HepG2 (cell line): ENCODE measurements around the gene TPX2. TPM values are rescaled to one million over a fixed set of nuclear protein-coding genes. Genes with fewer than 3 reads are reported as not detected.
A peak's percentile ranks its signal among the peaks of the same experiment; 100 is the strongest.

Experiments
- FIP1L1 ChIP-seq: fragments of 200-400 bp; formaldehyde crosslinking; IDR thresholded peaks from 2 replicates; pipeline ENCODE4 v1.6.1; 2018; ENCODE audit warnings: low read depth, mild to moderate bottlenecking, low read length, moderate library complexity, borderline replicate concordance; ENCODE audit not compliant: insufficient read depth
- RBFOX2 ChIP-seq: fragments of 200-400 bp; formaldehyde crosslinking; IDR thresholded peaks from 2 replicates; pipeline ENCODE4 v1.6.1; 2017; ENCODE audit warnings: low read depth, mild to moderate bottlenecking, low read length
- SCMH1 ChIP-seq: sonication (generic); formaldehyde crosslinking; IDR thresholded peaks from 2 replicates; pipeline ENCODE4 v1.9.0; 2021; ENCODE audit warnings: missing genetic modification reagents, mild to moderate bottlenecking, borderline replicate concordance
- TBX2 ChIP-seq: sonication (generic); formaldehyde crosslinking; IDR thresholded peaks from 2 replicates; pipeline ENCODE4 v1.5.0; 2020; ENCODE audit warnings: missing genetic modification reagents, mild to moderate bottlenecking, borderline replicate concordance
- ZFP62 ChIP-seq: sonication (generic); formaldehyde crosslinking; IDR thresholded peaks from 2 replicates; pipeline ENCODE4 v1.4.0; 2020; ENCODE audit warnings: missing genetic modification reagents
- ZNF234 ChIP-seq: sonication (generic); formaldehyde crosslinking; conservative IDR thresholded peaks from 2 replicates; pipeline ENCODE4 v1.5.1; 2020; ENCODE audit warnings: mild to moderate bottlenecking, missing genetic modification reagents
- ZNF253 ChIP-seq: sonication (generic); formaldehyde crosslinking; IDR thresholded peaks from 2 replicates; pipeline ENCODE4 v1.8.0; 2022; ENCODE audit warnings: mild to moderate bottlenecking, missing genetic modification reagents, borderline replicate concordance
- ZSCAN29 ChIP-seq: sonication (generic); formaldehyde crosslinking; conservative IDR thresholded peaks from 2 replicates; pipeline ENCODE4 v1.4.0; 2020; ENCODE audit warnings: mild to moderate bottlenecking, missing genetic modification reagents
- polyA plus RNA-seq, 8 experiments: library from polyadenylated mRNA; depleted of rRNA in 3 of 8; stranded (reverse) in 7 of 8; unstranded in 1 of 8; fragments of >200 nt; fragmentation: Illumina TruSeq in 4 of 8; extraction: Trizol in 4 of 8; gene quantifications; 2 replicates each; pipeline versions ENCODE4 v1.2.1 to v1.2.3, GENCODE V29; 2011 to 2016; ENCODE audit warnings: low read depth in 4 of 8, missing spikeins in 1 of 8, mixed read lengths in 1 of 8; ENCODE audit not compliant: insufficient read depth in 1 of 8
- total RNA-seq, 5 experiments: library from RNA; depleted of rRNA; stranded (reverse); fragments of >200 nt; fragmentation: Illumina TruSeq; extraction: Trizol; gene quantifications; 2 replicates each; pipeline ENCODE4 v1.2.3, GENCODE V29; 2016; ENCODE audit warnings: low read depth in 1 of 5
- TF ChIP-seq, protein P1 (sequence below): IDR thresholded peaks from 2 replicates; pipeline ENCODE4 v1.4.0; 2020; ENCODE audit warnings: mild to moderate bottlenecking, missing genetic modification reagents
- TF ChIP-seq, protein P2 (sequence below): sonication (generic); formaldehyde crosslinking; IDR thresholded peaks from 2 replicates; pipeline ENCODE4 v1.5.1; 2020; ENCODE audit warnings: missing genetic modification reagents, mild to moderate bottlenecking, borderline replicate concordance
- TF ChIP-seq, protein P3 (sequence below): sonication (generic); formaldehyde crosslinking; IDR thresholded peaks from 2 replicates; pipeline ENCODE4 v1.9.0; 2021; ENCODE audit warnings: missing genetic modification reagents, borderline replicate concordance
- TF ChIP-seq, protein P4 (sequence below), 2 experiments: fragments of 450-650 bp in 1 of 2; sonication (generic) in 1 of 2; formaldehyde crosslinking; IDR thresholded peaks; 2 replicates each; pipeline versions ENCODE4 v1.5.0 to v1.8.0; 2020 to 2022; ENCODE audit warnings: mild to moderate bottlenecking in 1 of 2, missing genetic modification reagents in 1 of 2
- TF ChIP-seq, protein P5 (sequence below): IDR thresholded peaks from 2 replicates; pipeline ENCODE4 v1.6.1; 2016; ENCODE audit warnings: missing compliant biosample characterization, missing genetic modification reagents, borderline replicate concordance
- TF ChIP-seq, protein P6 (sequence below): sonication (generic); formaldehyde crosslinking; conservative IDR thresholded peaks from 2 replicates; pipeline ENCODE4 v1.8.0; 2022; ENCODE audit warnings: mild to moderate bottlenecking, moderate library complexity, missing genetic modification reagents

The TPX2 gene
- total and polyA plus RNA-seq, 2 of the 13 experiments (the other 11 are each of a cell fraction or from before 2014, with no cell fraction given): 34.3 to 124 TPM

DNA sequence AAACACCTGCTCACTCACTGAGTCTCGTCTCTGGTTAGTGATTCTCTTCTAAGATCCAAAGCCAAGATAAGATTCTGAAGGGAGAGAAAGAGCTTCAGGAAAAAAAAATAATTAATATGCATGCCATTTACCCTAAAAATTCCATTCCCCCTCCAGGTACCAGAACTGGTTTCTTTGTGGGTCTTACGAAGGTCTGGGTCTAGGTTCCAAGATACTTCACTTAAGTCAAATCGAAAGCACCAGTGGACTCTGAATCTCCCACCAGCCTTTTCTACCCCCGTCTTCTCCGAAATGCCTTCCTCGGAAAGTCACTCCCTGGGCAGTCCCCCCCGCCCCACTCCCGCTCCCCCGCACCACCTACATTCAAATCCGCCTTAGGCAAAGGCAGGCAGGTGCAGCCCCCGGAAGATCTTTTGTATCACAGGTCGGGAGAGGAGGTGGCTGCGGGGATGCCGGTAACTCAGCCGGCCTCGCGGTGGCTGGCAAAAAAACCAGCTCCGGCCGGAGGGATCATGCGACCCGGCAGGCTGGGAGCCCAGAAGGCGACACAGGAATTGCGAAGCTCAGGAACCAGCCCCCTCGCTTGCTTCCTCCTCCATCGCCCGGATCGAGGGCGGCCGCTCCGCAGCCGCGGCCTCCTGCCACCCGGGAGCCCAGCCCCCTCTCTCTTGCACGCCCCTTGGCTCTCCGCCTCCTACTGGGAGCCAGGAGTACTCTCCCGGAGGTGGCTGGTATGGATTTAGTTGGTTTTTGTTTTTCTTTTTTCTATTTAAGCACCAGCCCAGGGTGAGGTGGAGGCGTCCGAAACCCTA lies 16.6 kb upstream of the TPX2 start, which contains the start of gene BCL2L1 (continued):
- TF ChIP-seq FIP1L1 (peak; percentile 89; the same call in 1 of the 2 replicates), ZNF253 (no peak), RBFOX2 (peak; percentile 82), TBX2 (no peak; the same call in 1 of the 2 replicates), ZSCAN29 (CRISPR knock-in tag) (no peak; the same call in 1 of the 2 replicates), SCMH1 (CRISPR knock-in tag) (no peak), ZFP62 (CRISPR knock-in tag) (no peak), ZNF234 (CRISPR knock-in tag) (peak; percentile 56; the same call in 1 of the 2 replicates)
- TF ChIP-seq, protein P1, sequence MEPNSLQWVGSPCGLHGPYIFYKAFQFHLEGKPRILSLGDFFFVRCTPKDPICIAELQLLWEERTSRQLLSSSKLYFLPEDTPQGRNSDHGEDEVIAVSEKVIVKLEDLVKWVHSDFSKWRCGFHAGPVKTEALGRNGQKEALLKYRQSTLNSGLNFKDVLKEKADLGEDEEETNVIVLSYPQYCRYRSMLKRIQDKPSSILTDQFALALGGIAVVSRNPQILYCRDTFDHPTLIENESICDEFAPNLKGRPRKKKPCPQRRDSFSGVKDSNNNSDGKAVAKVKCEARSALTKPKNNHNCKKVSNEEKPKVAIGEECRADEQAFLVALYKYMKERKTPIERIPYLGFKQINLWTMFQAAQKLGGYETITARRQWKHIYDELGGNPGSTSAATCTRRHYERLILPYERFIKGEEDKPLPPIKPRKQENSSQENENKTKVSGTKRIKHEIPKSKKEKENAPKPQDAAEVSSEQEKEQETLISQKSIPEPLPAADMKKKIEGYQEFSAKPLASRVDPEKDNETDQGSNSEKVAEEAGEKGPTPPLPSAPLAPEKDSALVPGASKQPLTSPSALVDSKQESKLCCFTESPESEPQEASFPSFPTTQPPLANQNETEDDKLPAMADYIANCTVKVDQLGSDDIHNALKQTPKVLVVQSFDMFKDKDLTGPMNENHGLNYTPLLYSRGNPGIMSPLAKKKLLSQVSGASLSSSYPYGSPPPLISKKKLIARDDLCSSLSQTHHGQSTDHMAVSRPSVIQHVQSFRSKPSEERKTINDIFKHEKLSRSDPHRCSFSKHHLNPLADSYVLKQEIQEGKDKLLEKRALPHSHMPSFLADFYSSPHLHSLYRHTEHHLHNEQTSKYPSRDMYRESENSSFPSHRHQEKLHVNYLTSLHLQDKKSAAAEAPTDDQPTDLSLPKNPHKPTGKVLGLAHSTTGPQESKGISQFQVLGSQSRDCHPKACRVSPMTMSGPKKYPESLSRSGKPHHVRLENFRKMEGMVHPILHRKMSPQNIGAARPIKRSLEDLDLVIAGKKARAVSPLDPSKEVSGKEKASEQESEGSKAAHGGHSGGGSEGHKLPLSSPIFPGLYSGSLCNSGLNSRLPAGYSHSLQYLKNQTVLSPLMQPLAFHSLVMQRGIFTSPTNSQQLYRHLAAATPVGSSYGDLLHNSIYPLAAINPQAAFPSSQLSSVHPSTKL (CRISPR knock-in tag): no peak
- TF ChIP-seq, protein P2, sequence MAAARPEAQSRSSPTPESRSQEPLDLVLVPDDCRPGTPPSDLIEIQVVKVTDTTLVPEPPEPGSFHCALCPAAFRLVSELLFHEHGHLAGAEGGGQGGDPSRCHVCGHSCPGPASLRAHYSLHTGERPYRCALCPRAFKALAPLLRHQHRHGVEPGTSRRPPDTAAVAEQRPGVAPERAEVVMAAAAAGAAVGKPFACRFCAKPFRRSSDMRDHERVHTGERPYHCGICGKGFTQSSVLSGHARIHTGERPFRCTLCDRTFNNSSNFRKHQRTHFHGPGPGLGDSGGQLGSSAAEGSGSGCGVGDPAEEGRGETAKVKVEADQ (CRISPR knock-in tag): no peak; the same call in 1 of the 2 replicates
- TF ChIP-seq, protein P3, sequence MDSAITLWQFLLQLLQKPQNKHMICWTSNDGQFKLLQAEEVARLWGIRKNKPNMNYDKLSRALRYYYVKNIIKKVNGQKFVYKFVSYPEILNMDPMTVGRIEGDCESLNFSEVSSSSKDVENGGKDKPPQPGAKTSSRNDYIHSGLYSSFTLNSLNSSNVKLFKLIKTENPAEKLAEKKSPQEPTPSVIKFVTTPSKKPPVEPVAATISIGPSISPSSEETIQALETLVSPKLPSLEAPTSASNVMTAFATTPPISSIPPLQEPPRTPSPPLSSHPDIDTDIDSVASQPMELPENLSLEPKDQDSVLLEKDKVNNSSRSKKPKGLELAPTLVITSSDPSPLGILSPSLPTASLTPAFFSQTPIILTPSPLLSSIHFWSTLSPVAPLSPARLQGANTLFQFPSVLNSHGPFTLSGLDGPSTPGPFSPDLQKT (CRISPR knock-in tag): no peak
- TF ChIP-seq, protein P4, sequence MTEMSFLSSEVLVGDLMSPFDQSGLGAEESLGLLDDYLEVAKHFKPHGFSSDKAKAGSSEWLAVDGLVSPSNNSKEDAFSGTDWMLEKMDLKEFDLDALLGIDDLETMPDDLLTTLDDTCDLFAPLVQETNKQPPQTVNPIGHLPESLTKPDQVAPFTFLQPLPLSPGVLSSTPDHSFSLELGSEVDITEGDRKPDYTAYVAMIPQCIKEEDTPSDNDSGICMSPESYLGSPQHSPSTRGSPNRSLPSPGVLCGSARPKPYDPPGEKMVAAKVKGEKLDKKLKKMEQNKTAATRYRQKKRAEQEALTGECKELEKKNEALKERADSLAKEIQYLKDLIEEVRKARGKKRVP (CRISPR knock-in tag; IDR thresholded peaks at IDR 0.05): peak in 1 of 2 experiments; percentile 62; a peak in 1 of 4 replicates
- TF ChIP-seq, protein P5, sequence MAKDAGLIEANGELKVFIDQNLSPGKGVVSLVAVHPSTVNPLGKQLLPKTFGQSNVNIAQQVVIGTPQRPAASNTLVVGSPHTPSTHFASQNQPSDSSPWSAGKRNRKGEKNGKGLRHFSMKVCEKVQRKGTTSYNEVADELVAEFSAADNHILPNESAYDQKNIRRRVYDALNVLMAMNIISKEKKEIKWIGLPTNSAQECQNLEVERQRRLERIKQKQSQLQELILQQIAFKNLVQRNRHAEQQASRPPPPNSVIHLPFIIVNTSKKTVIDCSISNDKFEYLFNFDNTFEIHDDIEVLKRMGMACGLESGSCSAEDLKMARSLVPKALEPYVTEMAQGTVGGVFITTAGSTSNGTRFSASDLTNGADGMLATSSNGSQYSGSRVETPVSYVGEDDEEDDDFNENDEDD (CRISPR knock-in tag): no peak
- TF ChIP-seq, protein P6, sequence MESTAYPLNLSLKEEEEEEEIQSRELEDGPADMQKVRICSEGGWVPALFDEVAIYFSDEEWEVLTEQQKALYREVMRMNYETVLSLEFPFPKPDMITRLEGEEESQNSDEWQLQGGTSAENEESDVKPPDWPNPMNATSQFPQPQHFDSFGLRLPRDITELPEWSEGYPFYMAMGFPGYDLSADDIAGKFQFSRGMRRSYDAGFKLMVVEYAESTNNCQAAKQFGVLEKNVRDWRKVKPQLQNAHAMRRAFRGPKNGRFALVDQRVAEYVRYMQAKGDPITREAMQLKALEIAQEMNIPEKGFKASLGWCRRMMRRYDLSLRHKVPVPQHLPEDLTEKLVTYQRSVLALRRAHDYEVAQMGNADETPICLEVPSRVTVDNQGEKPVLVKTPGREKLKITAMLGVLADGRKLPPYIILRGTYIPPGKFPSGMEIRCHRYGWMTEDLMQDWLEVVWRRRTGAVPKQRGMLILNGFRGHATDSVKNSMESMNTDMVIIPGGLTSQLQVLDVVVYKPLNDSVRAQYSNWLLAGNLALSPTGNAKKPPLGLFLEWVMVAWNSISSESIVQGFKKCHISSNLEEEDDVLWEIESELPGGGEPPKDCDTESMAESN (CRISPR knock-in tag): 0 out of 2 replicates have a peak, but pooled peaks have one; percentile 30
